GM12878 (cell line): ENCODE data around the gene KLRB1. TPM values are rescaled to one million over a fixed set of nuclear protein-coding genes. Genes with fewer than 3 reads are reported as not detected.

Experiments
- ATAC-seq: fragments of 200-7000 bp; cut with Tn5 transposase; 3 replicates; pipeline ENCODE4 v1.9.1; 2020; ENCODE audit warnings: mild to moderate bottlenecking, moderate library complexity
- BruUV-seq: library from RNA; stranded (reverse); fragments of 400-500 nt; replicated peaks from 2 replicates; lab custom pipeline; 2021; lab: Mats Ljungman, UMichigan
- CTCF ChIA-PET: fragments of 300-600 bp; sonication (Branson Sonifier 250); formaldehyde crosslinking; extraction: SDS; loops from one replicate; lab custom pipeline; 2021; ENCODE audit warnings: inconsistent platforms; lab: Yijun Ruan, JAX
- POLR2A ChIA-PET: fragments of 350-600 bp; formaldehyde crosslinking; extraction: SDS; loops from one replicate; lab custom pipeline; 2021; ENCODE audit warnings: inconsistent platforms; lab: Charles Lee
- RAD21 ChIA-PET: fragments of 300-600 bp; sonication (Branson Sonifier 250); formaldehyde crosslinking; loops from one replicate; lab custom pipeline; 2023; ENCODE audit warnings: antibody characterized with exemption; ENCODE audit not compliant: unreplicated experiment; lab: Charles Lee
- SMC1A ChIA-PET: fragments of 300-600 bp; sonication (Branson Sonifier 250); formaldehyde crosslinking; loops from one replicate; lab custom pipeline; 2023; ENCODE audit not compliant: unreplicated experiment, uncharacterized antibody; lab: Charles Lee
- DNase-seq: peaks from one replicate; pipeline ENCODE4 v3.0.0-alpha.2; 2011; ENCODE audit warnings: low read depth, low spot score
- FAIRE-seq: peaks from 3 replicates; lab custom pipeline; 2011; peaks lifted over from hg19 to GRCh38; lab: Jason Lieb, UNC
- H2AFZ ChIP-seq: 2 replicates; pipeline ENCODE4 v1.6.0; 2011; ENCODE audit warnings: low read depth, low read length, control low read depth; ENCODE audit not compliant: control insufficient read depth
- H3K27ac ChIP-seq: 2 replicates; pipeline ENCODE4 v1.5.1; 2011; ENCODE audit warnings: control low read depth; ENCODE audit not compliant: control insufficient read depth, insufficient read depth
- H3K27me3 ChIP-seq, 2 experiments: replicated peaks in 1 of 2; 2 replicates each; pipeline versions ENCODE4 v1.6.0 to v1.6.1; 2011; ENCODE audit warnings: low read length in 1 of 2; ENCODE audit not compliant: control insufficient read depth in 2 of 2, insufficient read depth in 2 of 2
- H3K36me3 ChIP-seq, 2 experiments: 2 replicates each; pipeline ENCODE4 v1.5.1; 2011; ENCODE audit warnings: low read length in 1 of 2; ENCODE audit not compliant: control insufficient read depth in 2 of 2, insufficient read depth in 2 of 2
- H3K4me1 ChIP-seq: 2 replicates; pipeline ENCODE4 v1.6.1; 2011; ENCODE audit warnings: mild to moderate bottlenecking, low read length, moderate library complexity, mixed read lengths; ENCODE audit not compliant: control insufficient read depth, insufficient read depth
- H3K4me2 ChIP-seq: 2 replicates; pipeline ENCODE4 v1.6.0; 2011; ENCODE audit warnings: control low read depth; ENCODE audit not compliant: control insufficient read depth, insufficient read depth
- H3K4me3 ChIP-seq: fragments of 200-600 bp; sonication (generic); 2 replicates; pipeline ENCODE4 v1.5.1; 2016
- H3K79me2 ChIP-seq: 2 replicates; pipeline ENCODE4 v1.6.0; 2011; ENCODE audit warnings: low read length; ENCODE audit not compliant: control insufficient read depth, insufficient read depth
- H3K9ac ChIP-seq: 2 replicates; pipeline ENCODE4 v1.8.0; 2011; ENCODE audit warnings: low read length, control low read depth, mixed read lengths; ENCODE audit not compliant: control insufficient read depth, insufficient read depth
- H3K9me3 ChIP-seq: replicated peaks from 3 replicates; pipeline ENCODE4 v1.5.1; 2011; ENCODE audit warnings: mild to moderate bottlenecking, low read length; ENCODE audit not compliant: control insufficient read depth, insufficient read depth
- H4K20me1 ChIP-seq: 2 replicates; pipeline ENCODE4 v1.6.0; 2011; ENCODE audit not compliant: control insufficient read depth, insufficient read depth
- BCLAF1 ChIP-seq: fragments of 450-650 bp; IDR thresholded peaks from 2 replicates; pipeline ENCODE4 v1.6.1; 2017; ENCODE audit warnings: antibody characterized with exemption, mild to moderate bottlenecking, moderate library complexity
- CEBPB ChIP-seq, 2 experiments: fragments of 150-350 bp in 1 of 2; IDR thresholded peaks; 2 replicates each; pipeline ENCODE4 v1.6.1; 2012 to 2014; ENCODE audit warnings: low read depth in 2 of 2, low read length in 2 of 2, borderline replicate concordance in 1 of 2, inconsistent platforms in 1 of 2
- CHD2 ChIP-seq: IDR thresholded peaks from 2 replicates; pipeline ENCODE4 v1.6.1; 2011; ENCODE audit warnings: low read depth, low read length, improper control_type of control experiment, borderline replicate concordance
- JUND ChIP-seq: IDR thresholded peaks from 2 replicates; pipeline ENCODE4 v1.6.1; 2012; ENCODE audit warnings: low read depth, mild to moderate bottlenecking, low read length, improper control_type of control experiment, moderate library complexity
- SMC3 ChIP-seq: IDR thresholded peaks from 2 replicates; pipeline ENCODE4 v1.6.1; 2011; ENCODE audit warnings: low read length, improper control_type of control experiment, borderline replicate concordance
- YY1 ChIP-seq: IDR thresholded peaks from 2 replicates; pipeline ENCODE4 v1.6.1; 2011; ENCODE audit warnings: low read depth, mild to moderate bottlenecking, low read length
- ZNF207 ChIP-seq: fragments of 450-650 bp; IDR thresholded peaks from 2 replicates; pipeline ENCODE4 v1.6.1; 2014; ENCODE audit warnings: antibody characterized with exemption, mild to moderate bottlenecking, borderline replicate concordance
- WGBS: methylation state at CpG from one replicate; pipeline ENCODE4 v1.1.6; 2016; ENCODE audit warnings: low lambda C conversion rate; ENCODE audit not compliant: insufficient replicate concordance, insufficient coverage; ENCODE audit errors: missing lambda C conversion rate; 5-methylcytosine and 5-hydroxymethylcytosine counted together
- in situ Hi-C: fragments of 300-500 bp; cut with MboI; formaldehyde crosslinking; loops from 9 replicates; pipeline ENCODE4 v1.14.3; 2018; ENCODE audit warnings: mixed read lengths
- intact Hi-C: fragments of 100-400 bp; cut with micrococcal nuclease; formaldehyde crosslinking; loops from one replicate; pipeline ENCODE4 v1.14.2; 2022; ENCODE audit not compliant: unreplicated experiment
- polyA plus RNA-seq, 11 experiments: library from polyadenylated mRNA; depleted of rRNA in 4 of 11; unstranded in 6 of 11; stranded (reverse) in 5 of 11; fragments of >200 nt; fragmentation: Nextera tagmentation in 4 of 11; fragmentation: Illumina TruSeq in 1 of 11; extraction: Ambion mirVana in 4 of 11; extraction: Trizol in 1 of 11; gene quantifications; 1 replicate in 1 of 11; 2 replicates in 10 of 11; pipeline versions ENCODE4 v1.2.1 to v1.2.3, GENCODE V29; 2011 to 2016; ENCODE audit warnings: inconsistent platforms in 2 of 11, missing spikeins in 2 of 11, low read depth in 1 of 11
- total RNA-seq, 4 experiments: library from RNA; depleted of rRNA in 3 of 4; stranded (reverse); fragments of >200 nt in 3 of 4; fragmentation: Illumina TruSeq in 1 of 4; extraction: Trizol in 1 of 4; gene quantifications; 2 replicates each; pipeline versions ENCODE4 v1.2.1 to v1.2.3, GENCODE V29; 2013 to 2021

Gene KLRB1
- total and polyA plus RNA-seq, 10 of the 15 experiments (the other 5 are each of a cell fraction or from before 2014, with no cell fraction given): not detected

- no peak overlapping the region for H3K27ac ChIP-seq
- ChIA-PET CTCF (no interaction called here), RAD21 (no interaction called here), POLR2A (no interaction called here), SMC1A (no interaction called here)
- BruUV-seq: no TSS peak
- H3K4me2 ChIP-seq: no peak overlapping the region
- TF ChIP-seq ZNF207: no peak
- TF ChIP-seq BCLAF1: no peak
- no peak for TF ChIP-seq JUND
- TF ChIP-seq CEBPB (IDR thresholded peaks at IDR 0.05; ENCODE audit: borderline replicate concordance in 1 of 2, low read depth in 2 of 2, low read length in 2 of 2): no peak
- no peak for TF ChIP-seq YY1
- TF ChIP-seq CHD2: no peak
- no peak for TF ChIP-seq SMC3
- H3K79me2 ChIP-seq: no peaks in the 10 kb centered on the region
- WGBS: 64% methylated on average over 4 of the region's 4 CpGs
- no peak overlapping the region for H2AFZ ChIP-seq
- H4K20me1 ChIP-seq: no peaks in the 10 kb centered on the region
- H3K27me3 ChIP-seq: no peaks in the 10 kb centered on the region; a peak in 1 of 4 replicates
- no peak for DNase-seq
- no peaks in the 10 kb centered on the region for H3K4me1 ChIP-seq
- ATAC-seq: no peak
- no peak for FAIRE-seq
- no peaks in the 10 kb centered on the region for H3K36me3 ChIP-seq
- no peak overlapping the region for H3K9ac ChIP-seq
- in situ Hi-C loops: no loop called here
- intact Hi-C loops: no loop called here
- H3K4me3 ChIP-seq: no peak overlapping the region
- no peaks in the 10 kb centered on the region for H3K9me3 ChIP-seq
Observed at GRCh38 chr12:9606736-9607372, 862 bp downstream of the KLRB1 start.
